ENCODE measurements around the gene SCN5A.

The SCN5A gene

DNA sequence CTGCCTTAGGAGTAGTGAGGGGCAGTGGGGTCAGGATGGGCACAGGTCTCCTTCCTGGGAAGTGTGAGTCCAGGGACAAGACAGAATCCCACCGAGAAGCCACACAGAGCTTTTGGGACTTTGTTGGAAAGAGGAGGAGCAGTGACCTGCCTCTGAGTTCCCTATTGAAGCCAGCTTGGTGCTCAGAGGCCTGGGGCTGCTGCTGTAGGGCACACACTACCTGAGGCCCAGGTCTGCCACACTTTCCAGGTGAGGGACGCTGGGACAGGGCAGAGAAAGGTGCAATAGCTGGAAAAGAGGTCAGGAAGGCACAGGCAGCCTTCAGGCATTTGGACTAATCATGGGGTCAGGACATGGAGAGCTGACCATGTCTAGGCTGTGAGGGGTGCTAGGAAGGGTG, 67.7 kb downstream of the SCN5A start:
- no peaks in the 10 kb centered on the region for H3K4me1 ChIP-seq (ENCODE audit: low read length)
- TF ChIP-seq EZH2 (optimal IDR thresholded peaks at IDR 0.05; ENCODE audit: low read depth, low read length) (no peak), EZH2phosphoT487 (IDR thresholded peaks at IDR 0.05; ENCODE audit: low read length) (no peak)
- TF ChIP-seq, protein P1, sequence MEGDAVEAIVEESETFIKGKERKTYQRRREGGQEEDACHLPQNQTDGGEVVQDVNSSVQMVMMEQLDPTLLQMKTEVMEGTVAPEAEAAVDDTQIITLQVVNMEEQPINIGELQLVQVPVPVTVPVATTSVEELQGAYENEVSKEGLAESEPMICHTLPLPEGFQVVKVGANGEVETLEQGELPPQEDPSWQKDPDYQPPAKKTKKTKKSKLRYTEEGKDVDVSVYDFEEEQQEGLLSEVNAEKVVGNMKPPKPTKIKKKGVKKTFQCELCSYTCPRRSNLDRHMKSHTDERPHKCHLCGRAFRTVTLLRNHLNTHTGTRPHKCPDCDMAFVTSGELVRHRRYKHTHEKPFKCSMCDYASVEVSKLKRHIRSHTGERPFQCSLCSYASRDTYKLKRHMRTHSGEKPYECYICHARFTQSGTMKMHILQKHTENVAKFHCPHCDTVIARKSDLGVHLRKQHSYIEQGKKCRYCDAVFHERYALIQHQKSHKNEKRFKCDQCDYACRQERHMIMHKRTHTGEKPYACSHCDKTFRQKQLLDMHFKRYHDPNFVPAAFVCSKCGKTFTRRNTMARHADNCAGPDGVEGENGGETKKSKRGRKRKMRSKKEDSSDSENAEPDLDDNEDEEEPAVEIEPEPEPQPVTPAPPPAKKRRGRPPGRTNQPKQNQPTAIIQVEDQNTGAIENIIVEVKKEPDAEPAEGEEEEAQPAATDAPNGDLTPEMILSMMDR (IDR thresholded peaks at IDR 0.05; ENCODE audit: low read length): no peak
- H3K9me3 ChIP-seq (replicated peaks; ENCODE audit: insufficient read depth, low read length): no peaks in the 10 kb centered on the region
- no peak overlapping the region for H2AFZ ChIP-seq (ENCODE audit: low read length)
- no peaks in the 10 kb centered on the region for H4K20me1 ChIP-seq (ENCODE audit: insufficient read depth, low read length)
- H3K79me2 ChIP-seq (ENCODE audit: low read length): no peaks in the 10 kb centered on the region
- no peak for DNase-seq
- no peak overlapping the region for H3K4me2 ChIP-seq (ENCODE audit: low read depth, low read length)
- no peak overlapping the region for H3K27ac ChIP-seq (ENCODE audit: low read length)
- no peaks in the 10 kb centered on the region for H3K27me3 ChIP-seq (replicated peaks; ENCODE audit: insufficient read depth, low read length)
- H3K9ac ChIP-seq (ENCODE audit: low read length): no peak overlapping the region
- no peak overlapping the region for H3K4me3 ChIP-seq (ENCODE audit: low read length)
- no peaks in the 10 kb centered on the region for H3K9me2 ChIP-seq (replicated peaks; ENCODE audit: insufficient read depth, low read length)
- H3F3A ChIP-seq (ENCODE audit: insufficient read depth, low read length): no peaks in the 10 kb centered on the region
- H3K36me3 ChIP-seq (replicated peaks; ENCODE audit: insufficient read depth, low read length): no peaks in the 10 kb centered on the region

- Histone ChIP-seq H3K27me3 (replicated peaks; ENCODE audit: insufficient read depth, low read length) (no peaks in the 10 kb centered on the region), H3K27ac (ENCODE audit: low read length) (no peak overlapping the region), H3F3A (ENCODE audit: insufficient read depth, low read length) (no peaks in the 10 kb centered on the region), H3K4me2 (ENCODE audit: low read depth, low read length) (no peak overlapping the region), H3K9ac (ENCODE audit: low read length) (no peak overlapping the region), H3K36me3 (replicated peaks; ENCODE audit: insufficient read depth, low read length) (no peaks in the 10 kb centered on the region), H3K9me3 (replicated peaks; ENCODE audit: insufficient read depth, low read length) (no peaks in the 10 kb centered on the region), H3K9me2 (replicated peaks; ENCODE audit: insufficient read depth, low read length) (no peaks in the 10 kb centered on the region), H2AFZ (ENCODE audit: low read length) (no peak overlapping the region), H3K79me2 (ENCODE audit: low read length) (no peaks in the 10 kb centered on the region), H3K4me1 (ENCODE audit: low read length) (no peaks in the 10 kb centered on the region), H4K20me1 (ENCODE audit: insufficient read depth, low read length) (no peaks in the 10 kb centered on the region), H3K4me3 (ENCODE audit: low read length) (no peak overlapping the region)
- DNase-seq: no peak
- TF ChIP-seq, protein P1 (IDR thresholded peaks at IDR 0.05; ENCODE audit: low read length): no peak
- no peak for TF ChIP-seq EZH2 (optimal IDR thresholded peaks at IDR 0.05; ENCODE audit: low read depth, low read length)
- TF ChIP-seq EZH2phosphoT487 (IDR thresholded peaks at IDR 0.05; ENCODE audit: low read length): no peak
Observed at GRCh38 chr3:38580450-38581382, 68.8 kb downstream of the SCN5A start.

DNA sequence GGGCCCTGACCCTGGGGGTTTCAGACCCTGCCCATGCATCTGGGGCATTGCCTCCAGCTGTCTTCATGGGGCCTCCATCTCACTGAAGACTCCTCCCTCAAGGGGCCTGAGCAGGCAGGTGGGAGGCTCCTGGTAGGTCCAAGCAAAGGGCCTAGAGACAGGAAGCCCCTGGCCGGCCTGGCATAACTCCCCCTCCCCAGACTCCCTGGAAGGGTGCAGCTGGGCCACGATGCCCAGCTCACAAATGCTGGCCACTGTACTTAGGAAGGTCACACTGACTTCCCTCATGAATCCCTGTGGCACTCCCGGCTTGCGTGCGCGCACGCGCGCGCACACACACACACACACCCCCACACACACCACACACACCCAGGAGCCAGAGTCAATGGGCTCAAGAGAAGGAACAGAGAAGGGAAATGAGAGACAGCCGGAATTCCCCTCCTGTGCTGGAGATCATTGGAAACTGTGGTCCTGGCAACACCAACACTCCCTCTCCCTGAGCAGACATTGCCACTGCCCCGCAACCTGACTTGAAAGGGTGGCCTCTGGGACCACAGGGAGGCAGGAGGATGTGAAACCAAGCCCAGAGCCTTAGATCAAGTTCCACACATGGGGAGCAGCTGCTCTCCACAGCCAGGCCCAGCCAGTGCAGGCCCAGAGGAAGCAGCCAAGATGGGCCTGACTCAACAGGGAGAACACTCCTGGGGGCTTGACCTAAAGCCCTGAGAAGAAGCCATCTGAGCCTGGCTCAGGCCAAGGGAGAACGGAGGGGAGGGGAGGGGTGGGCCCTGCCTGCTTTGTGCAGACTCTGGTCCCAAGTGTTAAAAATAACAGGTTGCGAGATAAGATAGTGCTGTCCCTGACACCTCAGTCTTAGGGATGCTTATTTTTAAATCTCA, 69.7 kb downstream of the SCN5A start:
- Histone ChIP-seq H3K9me2 (replicated peaks; ENCODE audit: insufficient read depth, low read length) (no peaks in the 10 kb centered on the region), H3F3A (ENCODE audit: insufficient read depth, low read length) (no peaks in the 10 kb centered on the region), H3K79me2 (ENCODE audit: low read length) (no peaks in the 10 kb centered on the region), H2AFZ (ENCODE audit: low read length) (no peak overlapping the region), H3K27me3 (replicated peaks; ENCODE audit: insufficient read depth, low read length) (no peaks in the 10 kb centered on the region), H3K27ac (ENCODE audit: low read length) (no peak overlapping the region), H3K36me3 (replicated peaks; ENCODE audit: insufficient read depth, low read length) (no peaks in the 10 kb centered on the region), H4K20me1 (ENCODE audit: insufficient read depth, low read length) (no peaks in the 10 kb centered on the region), H3K4me3 (ENCODE audit: low read length) (no peak overlapping the region), H3K4me1 (ENCODE audit: low read length) (no peaks in the 10 kb centered on the region), H3K9me3 (replicated peaks; ENCODE audit: insufficient read depth, low read length) (no peaks in the 10 kb centered on the region), H3K4me2 (ENCODE audit: low read depth, low read length) (no peak overlapping the region), H3K9ac (ENCODE audit: low read length) (no peak overlapping the region)
- no peak for DNase-seq
- TF ChIP-seq EZH2 (optimal IDR thresholded peaks at IDR 0.05; ENCODE audit: low read depth, low read length) (no peak), EZH2phosphoT487 (IDR thresholded peaks at IDR 0.05; ENCODE audit: low read length) (no peak)
- TF ChIP-seq, protein P1 (IDR thresholded peaks at IDR 0.05; ENCODE audit: low read length): no peak

Data from MM.1S (cell line).